ENCODE measurements around the gene TMEM156.

GRCh38 chr4:38925492-38926413 lies 106.5 kb downstream of the TMEM156 start:
- TF ChIP-seq EZH2 (IDR thresholded peaks at IDR 0.05; ENCODE audit: borderline replicate concordance, low read depth, low read length, severe bottlenecking), result no peak
- no peak for TF ChIP-seq POLR2AphosphoS5 (IDR thresholded peaks at IDR 0.05; ENCODE audit: insufficient read depth, low read depth, low read length)
- TF ChIP-seq POLR2A (IDR thresholded peaks at IDR 0.05; ENCODE audit: low read depth, low read length), result no peak
- TF ChIP-seq CTCF (IDR thresholded peaks at IDR 0.05; ENCODE audit: extremely low read depth in 1 of 2, insufficient read depth in 1 of 2, low read depth in 1 of 2, low read length in 2 of 2), result no peak
- no peak for TF ChIP-seq MAX (IDR thresholded peaks at IDR 0.05; ENCODE audit: insufficient read depth, insufficient read length)
- no peak for TF ChIP-seq JUN (IDR thresholded peaks at IDR 0.05; ENCODE audit: borderline replicate concordance, insufficient read depth, insufficient read length, low read depth)
- TF ChIP-seq GATA2 (IDR thresholded peaks at IDR 0.05; ENCODE audit: insufficient read depth, insufficient read length, low read depth, low read length), result no peak
